RWPE2 (cell line): ENCODE results near the gene ANKLE2.

Experiments used
- ATAC-seq: fragments of 200-7000 bp; cut with Tn5 transposase; 3 replicates; pipeline ENCODE4 v1.9.1; 2021; ENCODE audit warnings: low read depth
- DNase-seq: peaks from one replicate; pipeline ENCODE4 v3.0.0-alpha.2; 2020; ENCODE audit warnings: low spot score
- H3K27ac ChIP-seq: fragments of 450-650 bp; 2 replicates; pipeline ENCODE4 v1.5.1; 2017; ENCODE audit warnings: mild to moderate bottlenecking; ENCODE audit not compliant: poor library complexity, severe bottlenecking
- H3K27me3 ChIP-seq: fragments of 250-450 bp; sonication (Bioruptor Pico); 2 replicates; pipeline ENCODE4 v1.5.1; 2021; ENCODE audit warnings: mild to moderate bottlenecking, moderate library complexity; ENCODE audit not compliant: insufficient read depth, poor library complexity, severe bottlenecking
- H3K36me3 ChIP-seq: fragments of 250-450 bp; sonication (Bioruptor Pico); 2 replicates; pipeline ENCODE4 v1.5.1; 2020; ENCODE audit warnings: low read depth, mild to moderate bottlenecking, moderate library complexity
- H3K4me1 ChIP-seq: fragments of 250-450 bp; sonication (Bioruptor Pico); 2 replicates; pipeline ENCODE4 v1.5.1; 2021; ENCODE audit warnings: mild to moderate bottlenecking, moderate library complexity; ENCODE audit not compliant: insufficient read depth, poor library complexity, severe bottlenecking
- H3K4me3 ChIP-seq: fragments of 250-450 bp; sonication (Bioruptor Pico); 2 replicates; pipeline ENCODE4 v1.5.1; 2021; ENCODE audit warnings: mild to moderate bottlenecking, moderate library complexity; ENCODE audit not compliant: severe bottlenecking
- H3K9me3 ChIP-seq: fragments of 250-450 bp; sonication (Bioruptor Pico); 2 replicates; pipeline ENCODE4 v1.5.1; 2021; ENCODE audit warnings: mild to moderate bottlenecking, moderate library complexity; ENCODE audit not compliant: severe bottlenecking
- CTCF ChIP-seq: fragments of 450-650 bp; IDR thresholded peaks from one replicate; pipeline ENCODE4 v1.5.1; 2017; ENCODE audit warnings: mild to moderate bottlenecking, moderate library complexity; ENCODE audit not compliant: poor library complexity, severe bottlenecking

Gene ANKLE2

DNA sequence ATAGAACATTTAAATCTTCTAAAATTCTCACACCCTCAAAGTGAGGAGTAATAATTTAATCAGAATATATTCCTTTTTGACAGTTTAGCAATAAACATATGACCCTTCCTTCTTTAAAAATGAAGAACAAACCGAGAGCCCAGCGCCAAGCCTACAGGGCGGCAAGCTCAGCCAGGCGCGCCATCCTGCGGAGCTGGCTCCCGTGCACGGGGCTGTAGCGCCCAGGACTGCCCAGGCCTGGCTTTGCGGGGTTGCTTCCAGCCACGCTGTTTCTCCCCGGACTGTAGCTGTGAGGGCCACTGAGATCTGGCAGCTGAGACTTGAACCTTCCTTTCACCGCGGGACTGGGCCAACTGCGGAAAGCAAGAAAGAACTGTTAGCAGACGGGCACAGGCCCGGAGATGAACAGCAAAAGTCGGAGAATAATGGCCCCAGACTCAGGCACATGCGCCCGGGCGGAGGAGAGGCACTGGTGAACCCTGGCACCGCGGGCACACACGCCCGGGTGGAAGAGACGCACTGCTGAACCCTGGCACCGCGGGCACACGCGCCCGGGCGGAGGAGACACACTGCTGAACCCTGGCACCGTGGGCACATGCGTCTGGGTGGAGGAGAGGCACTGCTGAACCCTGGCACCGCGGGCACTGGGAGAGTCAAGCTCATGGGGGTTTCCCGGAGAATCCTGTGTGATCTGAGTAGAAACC lies 34.4 kb downstream of the ANKLE2 start:
- DNase-seq, result no peak
- no peak for TF ChIP-seq CTCF
- ATAC-seq, result no peak
- Histone ChIP-seq H3K27me3 (no peaks in the 10 kb centered on the region), H3K4me3 (no peak overlapping the region), H3K9me3 (no peaks in the 10 kb centered on the region), H3K36me3 (peaks cover 92% of the 10 kb centered on the region), H3K27ac (no peak overlapping the region), H3K4me1 (no peaks in the 10 kb centered on the region)

GRCh38 chr12:132726386-132726785 lies 35.2 kb downstream of the ANKLE2 start:
- no peaks in the 10 kb centered on the region for H3K4me1 ChIP-seq
- no peaks in the 10 kb centered on the region for H3K9me3 ChIP-seq
- DNase-seq, result no peak
- H3K27ac ChIP-seq, result no peak overlapping the region
- TF ChIP-seq CTCF, result no peak
- no peaks in the 10 kb centered on the region for H3K27me3 ChIP-seq
- H3K36me3 ChIP-seq, result peaks cover 96% of the 10 kb centered on the region
- no peak overlapping the region for H3K4me3 ChIP-seq
- no peak for ATAC-seq

- H3K9me3 ChIP-seq, result no peaks in the 10 kb centered on the region
- H3K4me3 ChIP-seq, result no peak overlapping the region
- H3K36me3 ChIP-seq, result peaks cover 93% of the 10 kb centered on the region
- H3K27me3 ChIP-seq, result no peaks in the 10 kb centered on the region
- DNase-seq, result no peak
- no peak overlapping the region for H3K27ac ChIP-seq
- no peaks in the 10 kb centered on the region for H3K4me1 ChIP-seq
- no peak for ATAC-seq
- TF ChIP-seq CTCF, result no peak
These were observed 37.0 kb downstream of the ANKLE2 start for GRCh38 chr12:132724506-132725241.

DNA sequence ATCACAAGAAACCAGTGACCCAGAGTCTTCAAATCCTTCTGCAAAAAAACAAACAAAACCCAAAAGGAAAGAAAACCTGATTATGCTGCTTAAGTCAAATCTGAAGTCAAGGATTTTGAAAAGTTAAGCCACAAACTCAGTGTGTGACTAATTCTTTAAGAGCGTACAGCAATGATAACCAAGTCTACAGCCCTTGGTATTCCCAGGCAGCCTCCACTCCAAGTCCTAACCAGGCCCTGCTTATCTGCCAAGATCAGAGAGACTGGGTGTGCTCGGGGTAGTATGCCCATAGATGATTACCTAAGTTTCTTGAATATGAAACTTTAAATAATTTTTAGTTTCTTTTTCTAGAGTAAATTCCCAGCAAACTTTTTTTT lies 37.9 kb downstream of the ANKLE2 start:
- no peak for ATAC-seq
- H3K27me3 ChIP-seq, result no peaks in the 10 kb centered on the region
- no peak overlapping the region for H3K4me3 ChIP-seq
- TF ChIP-seq CTCF, result no peak
- H3K4me1 ChIP-seq, result no peaks in the 10 kb centered on the region
- H3K36me3 ChIP-seq, result peaks cover 97% of the 10 kb centered on the region
- no peaks in the 10 kb centered on the region for H3K9me3 ChIP-seq
- H3K27ac ChIP-seq, result no peak overlapping the region
- no peak for DNase-seq
